HepG2 (cell line): ENCODE measurements around the gene ZFPM1. TPM values are rescaled to one million over a fixed set of nuclear protein-coding genes. Genes with fewer than 3 reads are reported as not detected.
A peak's percentile ranks its signal among the peaks of the same experiment; 100 is the strongest.

Experiments
- CC2D1A ChIP-seq: sonication (generic); formaldehyde crosslinking; IDR thresholded peaks from 2 replicates; pipeline ENCODE4 v1.8.1; 2023; ENCODE audit warnings: mild to moderate bottlenecking, missing genetic modification reagents
- CREB3 ChIP-seq: sonication (generic); formaldehyde crosslinking; IDR thresholded peaks from 2 replicates; pipeline ENCODE4 v1.5.0; 2020; ENCODE audit warnings: missing genetic modification reagents
- E2F5 ChIP-seq: sonication (generic); formaldehyde crosslinking; conservative IDR thresholded peaks from 2 replicates; pipeline ENCODE4 v1.4.0; 2020; ENCODE audit warnings: missing genetic modification reagents
- IKZF4 ChIP-seq: sonication (generic); formaldehyde crosslinking; IDR thresholded peaks from 2 replicates; pipeline ENCODE4 v1.5.1; 2020; ENCODE audit warnings: borderline replicate concordance, mild to moderate bottlenecking, low read depth, missing genetic modification reagents; ENCODE audit errors: not compliant biosample characterization
- MTA3 ChIP-seq: sonication (generic); formaldehyde crosslinking; IDR thresholded peaks from 2 replicates; pipeline ENCODE4 v1.4.0; 2020; ENCODE audit warnings: missing genetic modification reagents
- MXD1 ChIP-seq: sonication (generic); formaldehyde crosslinking; IDR thresholded peaks from 2 replicates; pipeline ENCODE4 v1.4.0; 2020; ENCODE audit warnings: mild to moderate bottlenecking, missing genetic modification reagents
- SMAD9 ChIP-seq: sonication (generic); formaldehyde crosslinking; IDR thresholded peaks from 2 replicates; pipeline ENCODE4 v1.5.1; 2020; ENCODE audit warnings: mild to moderate bottlenecking, missing genetic modification reagents
- SNAPC2 ChIP-seq: sonication (generic); formaldehyde crosslinking; IDR thresholded peaks from 2 replicates; pipeline ENCODE4 v1.8.1; 2022; ENCODE audit warnings: mild to moderate bottlenecking, missing genetic modification reagents
- TAF15 ChIP-seq: fragments of 200-400 bp; formaldehyde crosslinking; IDR thresholded peaks from one replicate; pipeline ENCODE4 v1.6.1; 2018; ENCODE audit warnings: mild to moderate bottlenecking, low read depth, low read length; ENCODE audit not compliant: poor library complexity, severe bottlenecking
- ZBTB21 ChIP-seq: sonication (generic); formaldehyde crosslinking; IDR thresholded peaks from 2 replicates; pipeline ENCODE4 v1.4.0; 2020; ENCODE audit warnings: missing genetic modification reagents
- ZBTB39 ChIP-seq: sonication (generic); formaldehyde crosslinking; IDR thresholded peaks from 2 replicates; pipeline ENCODE4 v1.5.0; 2020; ENCODE audit warnings: missing genetic modification reagents
- ZBTB8A ChIP-seq: sonication (generic); formaldehyde crosslinking; IDR thresholded peaks from 2 replicates; pipeline ENCODE4 v1.4.0; 2020; ENCODE audit warnings: mild to moderate bottlenecking, low read depth, missing genetic modification reagents, borderline replicate concordance
- ZNF224 ChIP-seq: sonication (generic); formaldehyde crosslinking; IDR thresholded peaks from 2 replicates; pipeline ENCODE4 v1.5.0; 2020; ENCODE audit warnings: mild to moderate bottlenecking, missing genetic modification reagents
- ZNF431 ChIP-seq: sonication (generic); formaldehyde crosslinking; IDR thresholded peaks from 2 replicates; pipeline ENCODE4 v1.9.0; 2022; ENCODE audit warnings: missing genetic modification reagents, low read depth, mild to moderate bottlenecking, borderline replicate concordance
- ZNF446 ChIP-seq: sonication (generic); formaldehyde crosslinking; IDR thresholded peaks from 2 replicates; pipeline ENCODE4 v1.5.0; 2020; ENCODE audit warnings: mild to moderate bottlenecking, missing genetic modification reagents
- ZNF609 ChIP-seq: sonication (generic); formaldehyde crosslinking; IDR thresholded peaks from 2 replicates; pipeline ENCODE4 v1.4.0; 2020; ENCODE audit warnings: mild to moderate bottlenecking, missing genetic modification reagents, borderline replicate concordance
- ZNF672 ChIP-seq: sonication (generic); formaldehyde crosslinking; IDR thresholded peaks from 2 replicates; pipeline ENCODE4 v1.8.1; 2022; ENCODE audit warnings: missing genetic modification reagents
- ZNF746 ChIP-seq: sonication (generic); formaldehyde crosslinking; IDR thresholded peaks from 2 replicates; pipeline ENCODE4 v1.8.0; 2022; ENCODE audit warnings: mild to moderate bottlenecking, missing genetic modification reagents
- ZNF761 ChIP-seq: sonication (generic); formaldehyde crosslinking; conservative IDR thresholded peaks from 2 replicates; pipeline ENCODE4 v1.4.0; 2020; ENCODE audit warnings: mild to moderate bottlenecking, missing genetic modification reagents
- ZNF781 ChIP-seq: sonication (generic); formaldehyde crosslinking; IDR thresholded peaks from 2 replicates; pipeline ENCODE4 v1.5.1; 2020; ENCODE audit warnings: borderline replicate concordance, mild to moderate bottlenecking, missing genetic modification reagents; ENCODE audit errors: not compliant biosample characterization
- ZZZ3 ChIP-seq: sonication (generic); formaldehyde crosslinking; IDR thresholded peaks from 2 replicates; pipeline ENCODE4 v1.4.0; 2020; ENCODE audit warnings: missing genetic modification reagents, mild to moderate bottlenecking, borderline replicate concordance
- polyA plus RNA-seq, 8 experiments: library from polyadenylated mRNA; depleted of rRNA in 3 of 8; stranded (reverse) in 7 of 8; unstranded in 1 of 8; fragments of >200 nt; fragmentation: Illumina TruSeq in 4 of 8; extraction: Trizol in 4 of 8; gene quantifications; 2 replicates each; pipeline versions ENCODE4 v1.2.1 to v1.2.3, GENCODE V29; 2011 to 2016; ENCODE audit warnings: low read depth in 4 of 8, missing spikeins in 1 of 8, mixed read lengths in 1 of 8; ENCODE audit not compliant: insufficient read depth in 1 of 8
- total RNA-seq, 5 experiments: library from RNA; depleted of rRNA; stranded (reverse); fragments of >200 nt; fragmentation: Illumina TruSeq; extraction: Trizol; gene quantifications; 2 replicates each; pipeline ENCODE4 v1.2.3, GENCODE V29; 2016; ENCODE audit warnings: low read depth in 1 of 5

ZFPM1 gene
- total and polyA plus RNA-seq, 2 of the 13 experiments (the other 11 are each of a cell fraction or from before 2014, with no cell fraction given), result 1.3 to 3.8 TPM

GRCh38 chr16:88570691-88571092 is 117.6 kb downstream of the ZFPM1 start (continued):
- no peak for TF ChIP-seq E2F5 (CRISPR knock-in tag)
- no peak for TF ChIP-seq TAF15
- no peak for TF ChIP-seq SNAPC2 (CRISPR knock-in tag)
- TF ChIP-seq ZNF761 (CRISPR knock-in tag), result no peak
- no peak for TF ChIP-seq CC2D1A (CRISPR knock-in tag)
- no peak for TF ChIP-seq SMAD9 (CRISPR knock-in tag)
- TF ChIP-seq IKZF4 (CRISPR knock-in tag), result no peak
- TF ChIP-seq ZBTB21 (CRISPR knock-in tag), result no peak
- TF ChIP-seq ZNF446 (CRISPR knock-in tag), result 0 out of 2 replicates have a peak, but pooled peaks have one; percentile 2
- TF ChIP-seq CREB3, result 0 out of 2 replicates have a peak, but pooled peaks have one; percentile 7
- no peak for TF ChIP-seq ZNF672
- 0 out of 2 replicates have a peak, but pooled peaks have one; percentile 6 for TF ChIP-seq ZNF224 (CRISPR knock-in tag)
- TF ChIP-seq ZNF609, result no peak
- TF ChIP-seq MTA3, result no peak
- peak; percentile 22; the same call in 1 of the 2 replicates for TF ChIP-seq MXD1 (CRISPR knock-in tag)
- TF ChIP-seq ZBTB39, result 0 out of 2 replicates have a peak, but pooled peaks have one; percentile 4
- TF ChIP-seq ZNF781, result no peak
- no peak for TF ChIP-seq ZBTB8A (CRISPR knock-in tag)
- no peak for TF ChIP-seq ZZZ3 (CRISPR knock-in tag)
- TF ChIP-seq ZNF431 (CRISPR knock-in tag), result 0 out of 2 replicates have a peak, but pooled peaks have one; percentile 19
- no peak for TF ChIP-seq ZNF746
